NCI-H1417 (cell line): ENCODE data around the gene NEK3.
"Not testable (repeated sequence)": the region's sequence is repeated elsewhere in the genome, so short reads cannot be mapped to it uniquely, and the experiment has no call there.

Source experiments
- DNase-seq, 3 experiments: peaks; one replicate each; lab custom pipeline; 2025; lab: John Stamatoyannopoulos, UW

NEK3 gene, protein sequence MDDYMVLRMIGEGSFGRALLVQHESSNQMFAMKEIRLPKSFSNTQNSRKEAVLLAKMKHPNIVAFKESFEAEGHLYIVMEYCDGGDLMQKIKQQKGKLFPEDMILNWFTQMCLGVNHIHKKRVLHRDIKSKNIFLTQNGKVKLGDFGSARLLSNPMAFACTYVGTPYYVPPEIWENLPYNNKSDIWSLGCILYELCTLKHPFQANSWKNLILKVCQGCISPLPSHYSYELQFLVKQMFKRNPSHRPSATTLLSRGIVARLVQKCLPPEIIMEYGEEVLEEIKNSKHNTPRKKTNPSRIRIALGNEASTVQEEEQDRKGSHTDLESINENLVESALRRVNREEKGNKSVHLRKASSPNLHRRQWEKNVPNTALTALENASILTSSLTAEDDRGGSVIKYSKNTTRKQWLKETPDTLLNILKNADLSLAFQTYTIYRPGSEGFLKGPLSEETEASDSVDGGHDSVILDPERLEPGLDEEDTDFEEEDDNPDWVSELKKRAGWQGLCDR

DNA sequence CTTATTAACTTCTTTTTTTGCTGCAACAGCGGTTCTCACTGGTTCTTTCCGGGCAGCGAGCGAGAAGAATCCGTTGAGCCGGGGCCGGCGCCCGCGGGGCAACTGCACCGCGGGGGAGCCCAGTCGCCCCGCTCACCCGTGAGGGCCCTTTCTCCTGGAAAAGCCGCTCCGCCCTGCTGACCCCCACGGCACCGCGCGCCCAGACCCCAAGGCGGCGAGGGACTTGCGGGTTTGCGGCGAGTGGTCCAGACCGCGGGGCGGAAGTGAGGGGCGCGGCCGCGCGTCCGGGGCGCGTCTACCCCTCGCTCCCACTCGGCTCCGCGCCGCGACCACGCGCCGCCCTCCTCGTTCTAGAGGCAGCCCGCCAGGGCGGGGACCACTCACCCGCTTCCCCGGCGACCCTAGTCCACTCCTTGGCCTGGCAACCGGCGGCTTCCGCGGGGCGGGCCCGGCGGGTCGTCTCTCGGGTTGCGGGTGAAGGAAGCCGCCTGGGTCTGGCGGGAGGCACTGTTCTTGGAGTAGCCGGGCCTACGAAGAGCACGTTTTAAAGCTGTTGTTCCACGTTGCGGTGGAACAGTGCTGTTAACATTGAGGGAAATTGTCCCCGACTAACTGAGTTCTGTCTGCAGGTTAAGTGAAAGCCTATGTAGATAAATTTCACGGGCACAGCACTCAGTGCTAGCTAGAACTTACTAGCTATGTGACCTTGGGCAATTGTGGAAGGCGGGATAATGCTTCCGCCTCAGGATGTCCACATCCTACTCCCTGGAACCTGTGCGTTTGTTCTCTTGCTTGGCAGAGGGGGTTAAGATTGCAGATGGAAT, at the start of gene NEK3:
NEK3 (minus strand) TSS at position 439 of the 824 bp plus-strand sequence. CDS start 3,406 bp downstream, outside the sequence.
- peak; percentile 48 to 90 (median 89) for DNase-seq

DNA sequence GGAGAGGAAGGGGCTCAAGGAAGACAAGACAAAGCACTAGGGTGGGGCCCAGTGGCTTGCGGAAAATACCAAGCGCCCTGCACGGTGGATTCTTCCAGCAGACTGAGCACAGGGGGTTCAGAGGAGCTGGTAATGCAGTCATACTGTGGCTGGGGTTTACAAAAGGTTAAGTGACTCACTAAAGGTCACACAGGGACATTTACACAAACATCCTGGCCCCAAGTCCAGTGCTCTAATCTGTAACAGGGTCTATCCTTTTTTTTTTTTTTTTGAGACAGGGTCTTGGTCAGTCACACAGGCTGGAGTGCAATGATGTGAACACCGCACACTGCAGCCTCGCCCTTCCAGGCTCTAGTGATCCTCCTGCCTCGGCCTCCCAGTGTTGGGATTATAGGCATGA, 49.0 kb upstream of the NEK3 start:
- DNase-seq, result not testable (repeated sequence)

DNA sequence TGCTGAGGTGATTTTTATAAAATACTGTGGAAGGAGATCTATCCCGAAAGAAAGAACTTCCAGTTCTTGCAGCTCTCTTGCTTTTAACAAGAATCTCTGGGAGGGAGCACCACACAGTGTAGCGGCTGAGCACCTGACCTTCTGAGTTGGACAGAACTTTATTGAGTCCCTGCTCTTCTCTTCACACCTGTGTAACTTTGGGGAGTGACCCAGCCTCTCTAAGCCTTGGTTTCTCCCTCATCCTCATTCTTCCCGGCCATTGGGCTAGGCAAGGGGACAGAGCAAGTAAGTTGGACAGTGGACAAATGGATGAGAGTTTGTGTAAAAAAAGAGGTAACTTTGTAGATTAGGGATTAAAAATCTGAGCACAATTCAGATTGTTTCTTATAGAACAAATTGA, 48.5 kb upstream of the NEK3 start:
- DNase-seq, result not testable (repeated sequence)

DNA sequence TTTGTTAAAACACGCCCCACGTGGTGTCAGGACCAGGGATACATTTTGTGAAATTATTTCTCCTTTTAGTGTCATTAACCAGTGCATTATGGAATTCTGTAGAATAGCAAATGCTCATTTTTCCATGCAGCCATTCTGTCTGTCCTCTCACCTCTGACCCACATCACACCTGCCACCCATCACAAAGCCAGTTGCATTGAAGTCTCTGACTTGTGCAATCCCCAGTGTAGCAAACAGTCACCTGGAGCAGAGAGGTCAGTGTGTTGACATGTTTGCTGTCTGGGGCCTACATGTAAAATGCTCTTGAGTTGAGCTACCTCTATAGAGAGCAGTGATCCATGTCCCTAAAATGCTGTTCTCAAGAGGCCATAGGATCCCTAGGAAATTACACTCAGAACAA, 47.9 kb upstream of the NEK3 start:
- not testable (repeated sequence) for DNase-seq

DNA sequence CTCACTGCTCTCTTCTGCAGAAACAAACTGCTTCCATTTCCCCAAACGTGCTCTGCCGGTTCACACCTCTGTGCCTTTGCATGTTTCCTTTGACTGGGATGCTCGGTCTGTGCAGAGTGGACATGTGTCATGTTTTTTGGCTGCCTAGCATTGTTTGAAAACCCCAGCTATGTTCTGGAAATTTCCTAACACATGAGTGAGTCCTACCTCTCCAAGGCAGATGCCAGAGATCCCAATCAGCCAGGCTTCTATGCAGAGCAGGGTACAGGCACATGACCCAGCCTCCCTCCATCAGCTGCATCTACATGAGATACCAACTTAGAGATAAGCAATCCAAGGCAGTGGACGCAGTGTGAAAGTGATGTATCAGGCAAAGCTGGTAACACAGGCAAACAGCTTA, 45.1 kb upstream of the NEK3 start:
- DNase-seq, result not testable (repeated sequence)

DNA sequence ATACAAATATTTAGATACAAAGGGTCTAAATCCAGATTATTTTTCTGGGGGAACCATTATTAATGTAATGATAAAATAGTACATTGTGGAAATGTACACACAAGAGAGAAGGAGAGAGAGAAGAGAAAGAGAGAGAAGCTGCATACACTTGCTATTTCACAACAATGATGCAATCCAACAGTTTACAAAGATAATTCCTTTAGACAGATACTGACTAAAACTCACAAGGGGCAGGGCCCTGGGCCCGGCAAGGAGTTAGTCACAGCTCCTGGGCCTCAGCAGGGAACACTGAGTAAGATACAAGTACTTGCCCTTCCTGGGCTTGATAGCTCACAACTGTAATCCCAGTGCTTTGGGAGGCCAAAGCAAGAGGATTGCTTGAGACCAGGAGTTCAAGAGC, 44.5 kb upstream of the NEK3 start:
- not testable (repeated sequence) for DNase-seq

DNA sequence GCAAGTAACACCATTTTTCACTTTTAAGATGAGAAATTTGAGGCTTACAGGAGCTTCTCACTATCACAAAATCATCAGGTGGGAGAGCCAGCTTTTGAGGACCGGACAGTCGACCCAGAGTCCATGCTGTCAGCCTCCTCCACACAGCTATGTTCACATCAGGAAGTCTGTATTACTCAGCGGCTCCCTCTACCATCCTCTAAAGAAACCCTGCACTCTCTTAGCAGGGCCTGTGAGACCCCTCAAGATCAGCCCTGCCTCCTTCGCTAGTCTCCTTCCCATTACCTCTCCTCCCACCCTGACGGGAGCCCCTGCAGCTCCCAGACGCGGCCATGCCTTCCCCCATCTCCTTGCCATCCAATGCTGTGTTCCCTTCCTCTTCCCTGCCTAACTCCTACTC, 43.1 kb upstream of the NEK3 start:
- not testable (repeated sequence) for DNase-seq

DNA sequence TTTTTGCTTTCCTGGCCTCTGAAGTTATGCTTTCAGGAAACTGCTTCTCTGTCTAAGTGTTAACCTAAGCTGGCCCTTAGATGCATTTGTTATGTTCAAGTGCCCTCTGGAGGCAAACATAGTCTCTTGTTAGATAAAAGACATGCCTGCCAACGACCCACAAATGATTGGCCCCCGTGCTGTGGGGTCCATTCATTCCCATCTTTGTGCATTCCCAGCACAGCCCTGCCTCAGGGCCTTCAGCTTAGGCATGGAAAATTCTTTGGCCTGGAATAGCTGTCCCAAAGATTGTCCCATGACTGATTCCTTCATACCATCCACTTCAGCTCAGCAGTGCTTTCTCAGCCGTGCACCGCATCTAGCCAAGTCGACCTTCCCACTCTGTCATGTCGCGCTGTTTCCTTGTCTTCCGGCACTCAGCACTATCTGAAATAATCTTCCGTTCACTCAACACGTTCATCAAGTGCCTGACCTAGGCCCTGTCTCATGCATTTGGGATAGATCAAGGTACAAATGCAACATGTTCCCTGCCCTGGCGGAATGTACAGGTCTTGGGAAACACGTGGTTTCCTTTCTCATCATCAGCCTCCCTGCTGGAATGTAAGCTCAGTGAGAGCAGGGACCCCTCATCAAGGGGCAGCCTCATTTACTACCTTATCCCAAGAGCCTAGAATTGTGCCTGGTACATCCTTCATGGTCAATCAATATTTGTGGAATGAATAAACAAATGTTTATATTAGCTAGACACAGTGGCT, 42.2 kb upstream of the NEK3 start:
- DNase-seq, result peak; percentile 18 to 74 (median 19)

DNA sequence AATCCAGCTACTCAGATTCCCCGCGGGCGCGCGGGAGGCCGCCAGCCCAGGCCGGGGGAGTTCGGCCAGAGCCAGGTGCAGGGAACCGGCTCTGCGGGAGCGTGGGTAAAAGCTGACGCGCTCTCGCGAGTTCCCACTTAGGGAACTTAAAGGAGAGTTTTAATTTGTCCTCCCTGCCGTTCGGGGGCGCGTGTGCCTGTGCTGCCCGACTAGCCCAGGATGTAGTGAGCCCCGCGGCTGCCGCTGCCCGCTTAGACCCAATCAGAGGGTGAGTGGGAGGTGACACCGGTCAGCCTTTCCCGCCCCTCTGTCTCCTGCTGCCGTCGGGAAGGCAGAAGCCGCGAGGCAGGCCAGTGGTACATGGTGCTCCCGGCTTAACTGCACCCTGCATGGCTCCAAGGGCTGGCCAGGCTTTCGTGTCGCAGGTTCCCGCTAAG, 36.0 kb upstream of the NEK3 start:
- peak; percentile 32 to 77 (median 73) for DNase-seq

DNA sequence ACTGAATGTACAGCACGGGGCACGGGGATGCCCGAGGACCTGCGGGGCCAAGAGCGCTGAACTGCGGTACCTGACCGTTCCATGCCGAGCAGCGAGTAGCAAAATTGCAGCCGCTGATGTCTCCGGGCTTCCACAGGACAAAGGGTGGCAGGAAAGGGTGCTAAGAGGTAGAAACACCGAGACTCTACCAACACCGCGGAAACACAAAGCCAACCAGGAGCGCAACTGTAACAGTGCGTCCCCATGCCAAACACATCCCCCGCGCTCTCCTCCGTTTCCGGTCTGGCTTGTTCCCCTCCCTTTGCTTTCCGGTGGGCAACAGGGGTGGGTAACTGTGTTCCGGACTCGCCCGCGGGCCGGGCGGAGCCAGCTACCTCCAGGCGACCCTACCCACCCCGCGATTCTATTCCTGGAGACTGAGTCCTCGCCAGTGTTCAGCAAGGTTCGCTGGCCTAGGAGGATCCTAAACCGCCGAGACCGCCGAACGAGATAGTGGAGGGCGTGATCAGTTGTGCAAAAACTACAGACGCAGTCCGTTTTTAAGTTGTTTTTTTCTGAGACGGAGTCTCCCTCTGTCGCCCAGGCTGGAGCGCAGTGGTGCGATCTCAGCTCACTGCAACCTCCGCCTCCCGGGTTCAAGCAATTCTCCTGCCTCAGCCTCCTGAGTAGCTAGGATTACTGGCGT, 34.9 kb upstream of the NEK3 start:
- DNase-seq, result peak; percentile 77 to 96 (median 93)

DNA sequence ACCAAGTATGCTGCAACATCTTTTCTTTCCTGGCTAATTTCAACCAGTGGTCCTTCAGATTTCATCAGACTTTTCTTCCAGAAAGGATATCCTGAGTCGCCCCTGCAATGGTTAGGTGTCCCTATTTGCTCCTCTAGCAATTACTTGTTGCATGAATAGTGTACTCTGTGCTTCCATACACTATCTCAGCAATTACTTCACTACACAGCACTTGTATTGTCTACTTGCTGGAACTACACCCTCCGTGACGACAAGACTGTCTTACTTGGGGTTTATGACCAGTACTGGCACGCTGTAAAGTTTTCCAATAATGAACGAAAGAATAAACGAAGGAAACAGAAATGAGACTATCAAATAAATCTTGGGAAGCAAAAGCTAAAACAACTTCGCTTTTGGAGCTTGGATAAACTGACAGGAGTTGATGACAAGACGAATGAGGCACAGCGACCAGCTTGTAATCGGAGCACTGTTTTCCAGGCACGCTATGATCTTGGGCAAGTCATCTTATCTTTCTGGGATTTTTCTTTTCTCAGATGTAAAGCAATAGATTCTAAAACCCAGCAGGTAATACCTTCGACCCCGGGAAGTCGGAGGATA, 34.3 kb upstream of the NEK3 start:
- peak in 1 of 3 experiments; percentile 76 for DNase-seq

DNA sequence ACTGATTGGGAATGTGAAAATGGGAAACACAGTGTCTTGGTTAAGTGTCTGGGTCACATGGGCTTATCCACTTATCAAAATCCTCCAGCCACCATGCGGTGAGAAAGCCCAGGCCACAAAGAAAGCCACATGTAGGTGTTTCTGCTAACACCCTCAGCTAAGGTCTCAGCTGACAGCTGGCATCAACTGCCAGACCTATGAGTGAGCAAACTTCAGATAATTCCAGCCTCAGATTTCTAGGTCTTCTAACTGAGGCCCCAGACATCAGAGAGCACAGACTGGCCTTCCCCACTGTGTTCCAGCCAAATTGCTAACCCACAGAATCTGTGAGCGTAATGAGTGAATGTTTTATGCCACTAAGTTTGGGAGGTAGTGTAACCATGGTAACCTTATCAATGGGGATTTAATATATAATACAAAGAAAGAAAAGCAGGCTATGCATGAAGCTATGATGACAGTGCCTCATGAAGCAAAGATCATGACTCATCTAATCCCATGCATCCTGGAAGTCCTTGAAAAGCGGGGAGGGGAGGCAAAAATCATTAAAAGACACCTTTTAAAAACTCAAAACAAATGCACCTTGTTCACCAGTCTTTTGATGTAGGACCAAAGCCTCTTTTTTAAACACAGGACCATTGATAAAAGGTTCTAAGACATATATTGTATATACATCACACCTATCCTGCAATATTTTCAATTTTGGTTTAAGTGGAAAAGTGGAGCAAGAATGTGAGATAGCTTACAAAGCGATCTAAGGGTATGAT, 28.2 kb upstream of the NEK3 start:
- DNase-seq, result not testable (repeated sequence)

DNA sequence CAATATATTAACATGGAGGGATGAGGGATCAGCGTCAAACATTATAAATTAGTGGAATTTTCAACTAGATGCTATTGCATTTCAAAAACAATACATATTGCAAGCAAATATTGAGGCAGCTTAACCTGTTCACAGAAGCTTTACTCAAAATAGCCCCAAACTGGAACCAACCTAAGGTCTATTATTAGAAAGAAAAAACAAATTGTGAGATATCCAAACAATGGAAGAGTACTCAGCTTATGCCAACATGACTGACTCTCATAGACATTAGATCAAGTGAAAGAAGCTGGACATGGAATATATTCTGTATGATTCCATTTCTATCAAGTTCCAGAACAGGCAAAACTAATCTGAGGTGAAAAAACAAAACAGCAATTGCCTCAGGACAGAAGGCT, 27.6 kb upstream of the NEK3 start:
- DNase-seq, result no peak

DNA sequence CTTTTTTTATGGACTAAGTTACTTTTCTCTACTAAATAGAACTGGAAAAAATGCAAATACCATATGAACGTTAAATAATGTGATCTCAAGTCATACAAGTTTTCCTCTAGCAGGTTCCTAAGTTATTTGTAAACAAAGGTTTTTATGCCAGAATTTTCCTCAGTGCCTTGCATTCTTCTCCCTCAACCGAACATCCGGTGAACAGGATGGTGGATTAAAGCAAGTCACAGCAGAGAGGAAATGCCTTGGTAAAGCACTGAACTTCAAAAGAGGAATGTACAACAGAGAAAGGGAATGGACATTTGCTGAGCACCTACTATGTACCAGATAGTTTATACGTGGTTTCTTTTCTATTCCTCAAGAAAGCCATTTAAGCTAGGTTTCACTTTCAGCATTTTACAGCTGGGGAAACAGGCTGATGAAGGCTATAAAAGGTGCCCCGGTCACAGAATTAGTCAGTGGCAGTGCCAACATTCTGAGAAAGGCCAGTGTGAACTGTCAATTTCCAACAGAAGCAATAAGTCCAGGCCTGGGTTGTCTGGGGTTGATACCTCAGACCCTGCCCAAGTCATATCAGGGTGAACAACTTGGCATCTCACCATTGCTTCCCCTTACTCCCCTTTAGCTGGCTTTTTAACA, 22.0 kb upstream of the NEK3 start:
- not testable (repeated sequence) for DNase-seq

DNA sequence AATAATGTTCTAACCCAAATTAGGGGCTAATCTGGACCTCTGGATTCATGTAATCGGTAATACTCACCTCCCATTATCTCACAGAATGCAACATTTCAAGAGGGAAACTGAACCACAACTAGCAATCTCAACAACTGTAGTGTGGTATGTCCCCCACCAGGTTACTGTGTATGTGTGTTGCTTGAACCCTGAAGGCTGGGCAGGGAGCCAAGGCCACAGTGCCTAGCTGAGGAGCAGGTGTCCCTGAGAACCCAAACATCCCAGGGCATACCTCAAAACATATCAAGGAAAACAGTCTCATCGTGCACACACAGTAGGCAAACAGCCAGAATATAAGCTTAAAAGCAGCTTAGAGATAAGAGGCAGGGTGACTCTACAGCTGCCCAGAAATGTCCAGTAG, 20.5 kb upstream of the NEK3 start:
- no peak for DNase-seq

DNA sequence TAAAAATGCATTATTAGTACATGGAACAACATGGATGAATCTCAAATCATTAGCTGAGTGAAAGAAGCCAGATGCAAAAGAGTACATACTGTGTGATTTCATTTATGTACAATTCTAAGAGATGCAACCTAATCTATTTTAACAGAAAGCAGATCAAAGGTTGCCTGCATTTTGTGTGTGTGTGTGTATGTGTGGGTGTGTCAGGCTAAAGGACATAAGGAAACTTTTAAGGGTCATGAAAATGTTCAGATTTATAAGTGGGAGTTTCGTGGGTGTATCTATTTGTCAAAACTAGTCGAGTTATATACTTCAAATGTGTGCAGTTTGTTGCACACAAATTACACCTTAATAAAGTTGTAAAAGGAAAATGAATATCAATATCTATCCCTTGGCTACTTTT, 17.9 kb upstream of the NEK3 start:
- DNase-seq, result no peak

DNA sequence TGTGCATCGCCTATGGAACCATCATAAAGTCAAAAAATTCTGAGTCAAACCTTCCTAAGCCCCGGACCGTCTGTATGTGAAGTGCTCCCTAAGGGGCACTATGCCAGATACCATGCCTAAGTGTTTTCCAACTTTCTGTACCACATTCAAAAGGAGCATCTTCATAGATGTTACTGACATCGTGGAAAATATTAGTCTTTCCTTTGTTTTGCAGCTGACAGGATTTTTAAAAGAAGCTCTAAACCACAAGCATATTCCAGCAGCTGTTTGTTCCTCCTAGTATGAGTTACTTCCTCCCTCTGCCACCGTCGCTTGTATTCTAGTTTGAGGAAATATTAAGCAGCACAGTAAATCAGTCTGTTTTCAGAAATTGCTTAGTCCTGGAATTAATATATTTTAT, 14.6 kb upstream of the NEK3 start:
- DNase-seq, result not testable (repeated sequence)

DNA sequence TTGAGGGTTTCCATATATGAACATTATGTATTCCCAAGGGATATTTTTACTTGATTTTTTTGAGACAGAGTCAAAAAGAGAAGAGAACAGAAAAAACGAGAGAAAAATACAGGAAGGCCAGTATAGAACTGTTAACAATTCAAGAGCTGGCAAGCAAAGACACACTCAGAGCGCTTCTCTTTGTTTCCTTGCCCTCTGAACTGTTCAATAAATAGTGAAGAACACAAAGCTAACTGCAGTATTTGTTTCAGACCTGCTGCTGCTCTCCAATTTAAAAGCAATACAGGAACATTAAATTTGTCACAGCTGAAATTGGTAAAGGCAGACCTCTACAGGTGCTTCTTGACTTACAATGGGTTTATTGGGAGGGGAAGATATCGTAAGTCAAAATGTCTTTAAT, 14.0 kb upstream of the NEK3 start:
- no peak for DNase-seq

DNA sequence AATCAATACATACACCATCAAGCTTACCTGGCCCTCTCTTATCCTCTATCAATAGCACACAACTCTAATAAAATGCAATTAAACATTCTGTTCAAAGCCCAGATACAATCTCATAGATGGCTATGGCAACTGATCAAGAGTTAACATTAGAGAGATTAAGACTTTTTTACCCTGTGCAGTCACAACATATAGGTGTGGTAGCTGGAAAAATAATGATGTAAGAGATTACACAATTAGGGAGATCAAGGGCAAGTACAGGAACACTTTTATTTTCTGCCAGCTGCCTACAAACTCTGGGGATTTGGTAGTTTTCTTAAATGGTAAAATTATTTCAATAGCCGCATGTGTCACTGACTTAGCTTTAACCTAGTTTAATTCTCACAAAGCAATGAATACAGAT, 12.3 kb upstream of the NEK3 start:
- DNase-seq, result not testable (repeated sequence)
